ENCODE data around the gene KRT86. TPM values are rescaled to one million over a fixed set of nuclear protein-coding genes. Genes with fewer than 3 reads are reported as not detected.

Gene KRT86
- total RNA-seq, 1 donor = not detected

DNA sequence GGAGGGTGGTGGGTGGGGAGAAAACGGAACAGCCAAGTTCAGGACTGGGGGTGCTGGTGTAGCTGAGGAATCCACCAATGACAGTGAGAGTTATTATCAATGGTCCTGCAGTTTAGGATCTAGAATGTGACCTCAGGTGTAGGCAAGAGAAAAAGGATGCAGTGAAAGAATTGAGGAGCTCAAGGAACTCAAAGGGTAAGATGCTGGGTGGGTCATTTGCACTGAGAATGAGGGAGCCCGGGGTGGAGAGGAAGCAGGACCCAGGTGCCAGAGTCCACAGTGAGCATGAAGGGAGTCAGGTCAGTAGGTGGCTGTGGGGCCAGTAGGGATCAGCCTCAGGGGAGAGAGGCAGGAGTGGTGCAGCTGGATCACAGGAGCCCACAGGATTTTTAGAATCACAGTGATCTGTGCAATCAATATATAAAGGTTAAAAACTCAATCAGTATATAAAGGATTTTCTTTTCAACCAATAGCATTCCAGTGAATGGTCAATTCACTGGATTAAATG lies 44.6 kb upstream of the KRT86 start:
- no peak overlapping the region for H3K4me3 ChIP-seq (ENCODE audit: low read depth, low read length)
- TF ChIP-seq, protein P1, sequence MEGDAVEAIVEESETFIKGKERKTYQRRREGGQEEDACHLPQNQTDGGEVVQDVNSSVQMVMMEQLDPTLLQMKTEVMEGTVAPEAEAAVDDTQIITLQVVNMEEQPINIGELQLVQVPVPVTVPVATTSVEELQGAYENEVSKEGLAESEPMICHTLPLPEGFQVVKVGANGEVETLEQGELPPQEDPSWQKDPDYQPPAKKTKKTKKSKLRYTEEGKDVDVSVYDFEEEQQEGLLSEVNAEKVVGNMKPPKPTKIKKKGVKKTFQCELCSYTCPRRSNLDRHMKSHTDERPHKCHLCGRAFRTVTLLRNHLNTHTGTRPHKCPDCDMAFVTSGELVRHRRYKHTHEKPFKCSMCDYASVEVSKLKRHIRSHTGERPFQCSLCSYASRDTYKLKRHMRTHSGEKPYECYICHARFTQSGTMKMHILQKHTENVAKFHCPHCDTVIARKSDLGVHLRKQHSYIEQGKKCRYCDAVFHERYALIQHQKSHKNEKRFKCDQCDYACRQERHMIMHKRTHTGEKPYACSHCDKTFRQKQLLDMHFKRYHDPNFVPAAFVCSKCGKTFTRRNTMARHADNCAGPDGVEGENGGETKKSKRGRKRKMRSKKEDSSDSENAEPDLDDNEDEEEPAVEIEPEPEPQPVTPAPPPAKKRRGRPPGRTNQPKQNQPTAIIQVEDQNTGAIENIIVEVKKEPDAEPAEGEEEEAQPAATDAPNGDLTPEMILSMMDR (IDR thresholded peaks at IDR 0.05; ENCODE audit: insufficient read depth, low read length) = no peak
- DNase-seq (ENCODE audit: low read depth) = no peak

DNA sequence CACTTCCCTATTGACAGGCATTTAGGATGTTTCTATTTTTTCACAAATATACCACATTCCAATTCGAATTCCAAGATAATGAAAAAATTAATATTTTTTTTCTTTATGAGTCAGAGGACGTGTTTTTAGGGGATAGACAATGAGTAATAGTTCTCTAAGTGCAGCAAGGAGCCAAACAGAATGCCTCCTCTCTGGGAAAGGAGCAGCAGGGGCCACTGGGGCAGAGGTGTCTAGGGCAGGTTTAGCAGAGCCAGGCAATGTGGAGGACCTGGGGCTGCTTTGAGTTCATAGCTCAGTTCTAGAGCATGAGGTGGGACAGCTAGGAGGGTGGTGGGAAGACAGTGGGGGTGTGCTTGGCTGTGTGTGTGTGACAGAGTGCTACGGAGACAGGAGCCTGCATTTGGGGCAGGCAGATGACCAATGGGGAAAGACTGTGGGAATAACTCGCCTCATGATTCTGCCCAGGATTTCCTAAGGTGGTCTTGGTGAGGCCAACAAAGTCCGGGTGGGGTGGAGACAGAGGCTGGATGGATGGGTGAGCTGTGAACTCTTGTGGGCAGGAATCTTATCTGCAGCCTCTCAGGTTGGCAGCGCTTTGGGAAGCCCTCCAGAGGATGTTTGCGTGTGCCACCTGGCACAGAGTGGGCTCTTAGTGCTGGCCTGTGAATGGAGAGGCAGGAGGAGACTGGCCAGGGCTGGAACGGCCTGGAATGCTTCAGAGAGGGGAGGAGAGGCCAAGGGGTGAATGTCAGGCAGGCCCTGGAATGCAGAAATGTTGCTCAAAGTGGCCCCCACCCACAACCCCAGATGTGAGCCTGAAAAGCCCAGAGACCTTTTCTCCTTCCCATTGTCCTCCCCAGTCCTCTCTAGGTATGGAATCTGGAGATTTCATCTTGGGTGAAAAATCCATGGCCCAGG lies 43.8 kb upstream of the KRT86 start:
- TF ChIP-seq, protein P1 (IDR thresholded peaks at IDR 0.05; ENCODE audit: insufficient read depth, low read length) = no peak
- DNase-seq (ENCODE audit: low read depth) = peak; percentile 90
- H3K4me3 ChIP-seq (ENCODE audit: low read depth, low read length) = no peak overlapping the region

DNA sequence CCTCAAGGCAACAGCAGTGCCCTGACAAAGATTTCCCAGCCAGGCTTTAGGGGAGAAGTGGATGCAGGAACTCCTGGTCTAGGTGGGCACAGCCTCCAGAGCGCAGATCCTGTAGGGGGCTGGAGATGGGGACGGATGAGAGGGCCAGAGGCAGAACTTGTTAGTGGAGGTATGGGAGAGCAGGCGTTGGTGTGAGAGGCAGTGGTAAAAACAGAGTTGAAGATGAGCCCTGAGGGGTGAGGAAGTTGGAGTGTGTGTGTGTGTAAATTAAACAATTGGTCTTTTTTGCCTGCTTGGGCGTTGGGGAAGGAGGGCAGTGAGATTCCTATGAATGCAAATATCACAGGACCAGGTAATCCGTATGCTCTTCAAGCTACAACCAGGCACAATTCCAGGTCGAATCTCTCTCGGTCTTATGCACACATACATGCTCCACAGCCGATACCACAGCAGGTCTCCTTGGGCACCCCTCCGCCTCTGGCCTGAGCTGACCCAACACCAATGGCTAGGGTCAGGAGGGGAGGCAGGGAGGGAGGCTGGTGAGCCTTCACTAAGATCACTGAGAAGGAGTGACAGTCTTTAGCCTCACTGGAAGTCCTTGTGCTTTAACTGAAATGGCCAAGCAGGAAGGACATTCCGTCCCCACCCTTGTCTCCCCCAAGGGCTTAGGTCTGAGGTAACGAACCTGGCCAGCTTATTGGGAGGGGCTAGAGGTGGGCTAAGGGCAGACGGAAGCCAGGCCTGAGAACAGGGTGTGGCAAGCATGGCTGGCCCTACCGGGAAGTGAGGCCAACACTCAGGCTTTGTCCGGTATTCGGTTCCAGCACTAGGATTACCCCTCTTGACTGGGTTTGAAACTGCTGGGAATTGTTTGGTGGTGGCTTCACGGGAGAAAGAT lies 42.9 kb upstream of the KRT86 start:
- DNase-seq (ENCODE audit: low read depth) = no peak
- no peak overlapping the region for H3K4me3 ChIP-seq (ENCODE audit: low read depth, low read length)
- TF ChIP-seq, protein P1 (IDR thresholded peaks at IDR 0.05; ENCODE audit: insufficient read depth, low read length) = no peak

DNA sequence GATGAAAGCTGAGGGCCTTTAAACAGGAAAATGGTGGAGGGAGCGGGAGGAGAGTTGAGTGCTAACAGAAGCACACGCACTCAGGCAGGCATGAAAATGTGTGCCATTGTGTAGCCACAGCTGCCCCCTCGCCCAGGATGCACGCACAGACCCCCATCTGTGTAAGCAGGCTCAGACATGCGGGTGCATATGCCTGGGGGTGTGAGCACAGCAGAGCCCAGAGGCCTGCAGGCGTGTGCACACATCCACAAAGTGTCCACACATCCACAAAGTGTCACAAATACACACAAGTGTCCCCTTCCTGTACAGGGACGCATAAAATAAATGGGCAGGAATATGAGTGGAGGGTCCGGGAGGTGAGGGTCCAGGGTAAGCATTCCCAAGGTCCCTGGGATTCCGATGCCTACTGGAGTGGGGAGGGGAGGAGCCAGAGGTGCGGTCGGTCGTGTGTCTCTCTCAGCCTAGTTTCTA lies 42.2 kb upstream of the KRT86 start:
- TF ChIP-seq, protein P1 (IDR thresholded peaks at IDR 0.05; ENCODE audit: insufficient read depth, low read length) = no peak
- H3K4me3 ChIP-seq (ENCODE audit: low read depth, low read length) = no peak overlapping the region
- DNase-seq (ENCODE audit: low read depth) = no peak

DNA sequence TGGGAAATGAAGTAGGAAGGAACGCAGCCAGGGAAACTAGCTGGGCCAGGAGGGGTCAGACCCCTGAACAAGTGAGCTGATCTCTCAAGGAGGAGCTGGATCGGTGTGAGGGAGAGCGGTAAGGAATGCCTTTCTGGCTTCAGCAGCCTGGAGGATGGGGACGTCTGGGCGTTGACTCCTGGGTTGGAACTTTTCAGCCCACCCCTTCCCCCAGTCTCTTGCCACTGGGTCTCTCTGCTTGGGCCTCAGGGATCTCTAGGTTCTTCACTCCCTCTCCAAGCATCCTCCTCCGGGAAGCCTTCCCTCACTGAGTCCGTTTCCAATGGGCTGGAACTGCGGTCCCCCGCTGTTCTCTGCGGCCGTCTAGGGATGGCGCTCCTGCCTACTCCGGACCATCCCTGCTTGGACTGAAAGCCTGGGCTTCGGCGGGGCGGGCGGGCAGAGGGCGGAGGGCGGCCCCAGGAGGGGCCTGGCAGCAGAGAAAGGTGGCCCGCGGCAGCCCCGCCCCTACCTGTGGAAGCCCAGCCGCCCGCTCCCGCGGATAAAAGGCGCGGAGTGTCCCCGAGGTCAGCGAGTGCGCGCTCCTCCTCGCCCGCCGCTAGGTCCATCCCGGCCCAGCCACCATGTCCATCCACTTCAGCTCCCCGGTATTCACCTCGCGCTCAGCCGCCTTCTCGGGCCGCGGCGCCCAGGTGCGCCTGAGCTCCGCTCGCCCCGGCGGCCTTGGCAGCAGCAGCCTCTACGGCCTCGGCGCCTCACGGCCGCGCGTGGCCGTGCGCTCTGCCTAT lies 41.6 kb upstream of the KRT86 start, which contains the start of gene KRT7:
TSS of gene KRT7 (plus strand) at position 570 of the 788 bp plus-strand sequence. CDS start at position 624, 54 bp downstream.
- no peak within 1 kb of the TSS for H3K4me3 ChIP-seq (ENCODE audit: low read depth, low read length)
- TF ChIP-seq, protein P1 (IDR thresholded peaks at IDR 0.05; ENCODE audit: insufficient read depth, low read length) = no peak

More for the DNA sequence above, 41.6 kb upstream of the KRT86 start, which contains the start of gene KRT7:
- no peak for DNase-seq (ENCODE audit: low read depth)
